Endothelial cell of umbilical vein (primary cell): ENCODE measurements around the gene KLHL18. TPM values are rescaled to one million over a fixed set of nuclear protein-coding genes. Genes with fewer than 3 reads are reported as not detected.

Experiments
- BruUV-seq: library from RNA; stranded (reverse); fragments of 400-500 nt; replicated peaks from 2 replicates; lab custom pipeline; 2021; lab: Mats Ljungman, UMichigan
- CTCF ChIA-PET: fragments of 300-600, 350-600 bp; sonication (Branson Sonifier 250); formaldehyde crosslinking; loops from one replicate; lab custom pipeline; 2021; ENCODE audit warnings: antibody characterized with exemption, inconsistent platforms; lab: Charles Lee
- POLR2A ChIA-PET: fragments of 300-600, 350-600 bp; sonication (Branson Sonifier 250); formaldehyde crosslinking; loops from one replicate; lab custom pipeline; 2021; ENCODE audit warnings: antibody characterized with exemption, inconsistent platforms; lab: Charles Lee
- DNase-seq: peaks from one replicate; pipeline ENCODE4 v3.0.0-alpha.2; 2011; ENCODE audit warnings: low read depth, low spot score
- FAIRE-seq: peaks from 2 replicates; lab custom pipeline; 2011; peaks lifted over from hg19 to GRCh38; lab: Jason Lieb, UNC
- H2AFZ ChIP-seq: 2 replicates; pipeline ENCODE4 v1.6.0; 2012; ENCODE audit warnings: low read depth, low read length, control low read depth, inconsistent platforms
- H3K27ac ChIP-seq: 2 replicates; pipeline ENCODE4 v1.5.1; 2011; ENCODE audit warnings: low read depth, mild to moderate bottlenecking, control low read depth, low read length, moderate library complexity; ENCODE audit not compliant: insufficient read depth
- H3K27me3 ChIP-seq, 2 experiments: 2 replicates each; pipeline versions ENCODE4 v1.6.0 to v1.6.1; 2011; ENCODE audit warnings: low read length in 2 of 2, mixed read lengths in 1 of 2; ENCODE audit not compliant: control insufficient read depth in 2 of 2, insufficient read depth in 2 of 2
- H3K36me3 ChIP-seq, 2 experiments: 2 replicates in 1 of 2; 3 replicates in 1 of 2; pipeline ENCODE4 v1.5.1; 2011; ENCODE audit warnings: low read length in 2 of 2, mild to moderate bottlenecking in 1 of 2, moderate library complexity in 1 of 2; ENCODE audit not compliant: control insufficient read depth in 2 of 2, insufficient read depth in 2 of 2; ENCODE audit errors: extremely low read depth in 1 of 2
- H3K4me1 ChIP-seq: 3 replicates; pipeline ENCODE4 v1.5.1; 2011; ENCODE audit warnings: mild to moderate bottlenecking, low read length; ENCODE audit not compliant: control insufficient read depth, insufficient read depth; ENCODE audit errors: extremely low read depth
- H3K4me2 ChIP-seq: 2 replicates; pipeline ENCODE4 v1.6.1; 2011; ENCODE audit warnings: low read length, control low read depth, mixed read lengths; ENCODE audit not compliant: insufficient read depth
- H3K4me3 ChIP-seq, 3 experiments: fragments of 200-600 bp in 1 of 3; sonication (generic), shearing (Covaris generic) in 1 of 3; replicated peaks in 1 of 3; 2 replicates each; pipeline ENCODE4 v1.5.1; 2011 to 2016; ENCODE audit warnings: control low read depth in 3 of 3, low read length in 3 of 3, mild to moderate bottlenecking in 2 of 3, inconsistent platforms in 1 of 3, low read depth in 1 of 3, moderate library complexity in 1 of 3; ENCODE audit not compliant: insufficient read depth in 1 of 3
- H3K79me2 ChIP-seq: 2 replicates; pipeline ENCODE4 v1.6.0; 2012; ENCODE audit warnings: low read length, inconsistent platforms; ENCODE audit not compliant: control insufficient read depth, insufficient read depth
- H3K9ac ChIP-seq: replicated peaks from 2 replicates; pipeline ENCODE3; 2011; ENCODE audit warnings: low read length, control low read depth; ENCODE audit not compliant: insufficient read depth; ENCODE audit errors: extremely low read depth
- H3K9me1 ChIP-seq: replicated peaks from 3 replicates; pipeline ENCODE4 v1.6.0; 2011; ENCODE audit warnings: mild to moderate bottlenecking, low read length; ENCODE audit not compliant: control insufficient read depth, insufficient read depth; ENCODE audit errors: extremely low read depth
- H3K9me3 ChIP-seq: replicated peaks from 2 replicates; pipeline ENCODE4 v1.5.1; 2012; ENCODE audit warnings: low read length, inconsistent platforms; ENCODE audit not compliant: control insufficient read depth, insufficient read depth
- H4K20me1 ChIP-seq: replicated peaks from 2 replicates; pipeline ENCODE3; 2011; ENCODE audit warnings: mild to moderate bottlenecking, low read length; ENCODE audit not compliant: control insufficient read depth, insufficient read depth; ENCODE audit errors: extremely low read depth
- CTCF ChIP-seq, 2 donors: IDR thresholded peaks; 1 replicate in 1 of 2; 2 replicates in 1 of 2; pipeline ENCODE4 v1.5.1; 2011; ENCODE audit warnings: low read length in 2 of 2, mild to moderate bottlenecking in 2 of 2, moderate library complexity in 2 of 2, control low read depth in 1 of 2, inconsistent platforms in 1 of 2, low read depth in 1 of 2; ENCODE audit not compliant: insufficient read depth in 1 of 2; ENCODE audit errors: extremely low read depth in 1 of 2
- EZH2 ChIP-seq: IDR thresholded peaks from 2 replicates; pipeline ENCODE4 v1.6.1; 2012; ENCODE audit warnings: borderline replicate concordance, low read depth, mild to moderate bottlenecking, moderate library complexity, low read length, inconsistent platforms; ENCODE audit not compliant: severe bottlenecking
- FOS ChIP-seq: IDR thresholded peaks from 2 replicates; pipeline ENCODE4 v1.6.1; 2011; ENCODE audit warnings: mild to moderate bottlenecking, low read length, moderate library complexity, borderline replicate concordance; ENCODE audit not compliant: insufficient read depth
- GATA2 ChIP-seq: IDR thresholded peaks from 2 replicates; pipeline ENCODE4 v1.7.0; 2011; ENCODE audit warnings: low read depth, mild to moderate bottlenecking, moderate library complexity, mixed read lengths, low read length; ENCODE audit not compliant: insufficient read length, insufficient read depth
- JUN ChIP-seq: IDR thresholded peaks from 2 replicates; pipeline ENCODE4 v1.6.1; 2011; ENCODE audit warnings: borderline replicate concordance, low read depth; ENCODE audit not compliant: insufficient read length, insufficient read depth
- MYC ChIP-seq: IDR thresholded peaks from one replicate; pipeline ENCODE4 v1.6.1; 2011; ENCODE audit warnings: mild to moderate bottlenecking, low read depth, low read length
- POLR2A ChIP-seq: IDR thresholded peaks from 2 replicates; pipeline ENCODE4 v1.6.1; 2012; ENCODE audit warnings: low read depth, mild to moderate bottlenecking, control low read depth, low read length
- POLR2AphosphoS5 ChIP-seq: IDR thresholded peaks from 2 replicates; pipeline ENCODE4 v1.6.1; 2012; ENCODE audit warnings: low read depth, mild to moderate bottlenecking, control low read depth, low read length, moderate library complexity; ENCODE audit not compliant: insufficient read depth
- dilution Hi-C: fragments of 300-500 bp; cut with MboI; formaldehyde crosslinking; loops from one replicate; pipeline ENCODE4 v1.15.0; 2019; ENCODE audit warnings: low sequenced_read_pairs; ENCODE audit not compliant: extremely low pct_ligation_motif_present
- intact Hi-C: fragments of 100-400 bp; cut with micrococcal nuclease; formaldehyde crosslinking; loops from one replicate; pipeline ENCODE4 v1.10.0; 2022
- polyA plus RNA-seq, 4 experiments: library from polyadenylated mRNA; depleted of rRNA in 3 of 4; stranded (reverse) in 3 of 4; unstranded in 1 of 4; fragments of >200 nt; gene quantifications; 2 replicates each; pipeline versions ENCODE4 v1.2.1 to v1.2.3, GENCODE V29; 2011 to 2012; ENCODE audit warnings: missing spikeins in 1 of 4
- total RNA-seq: library from RNA; stranded (reverse); gene quantifications from 2 replicates; pipeline ENCODE4 v1.2.3, GENCODE V29; 2021
- TF ChIP-seq, protein P1 (sequence below): IDR thresholded peaks from 2 replicates; pipeline ENCODE4 v1.6.1; 2011; ENCODE audit not compliant: insufficient read depth, insufficient read length

The KLHL18 gene
- total and polyA plus RNA-seq, 2 donors (not counting 3 experiments of a cell fraction or from before 2014, with no cell fraction given) = 43.4 to 58.1 TPM

GRCh38 chr3:47239929-47240328 is 42.8 kb upstream of the KLHL18 start:
- dilution Hi-C loops (no loop called here), intact Hi-C loops (no loop called here)
- ChIA-PET CTCF (interaction anchor here (0.6 kb wide), 1 partner anchor 84 kb away, joined by 3 read pairs; no protein-coding TSS in a partner anchor), POLR2A (no interaction called here)
- TF ChIP-seq POLR2A (no peak), JUN (no peak), CTCF (IDR thresholded peaks at IDR 0.05; ENCODE audit: extremely low read depth in 1 of 2, insufficient read depth in 1 of 2, low read depth in 1 of 2, low read length in 2 of 2) (no peak), EZH2 (no peak), GATA2 (no peak), FOS (no peak), MYC (no peak), POLR2AphosphoS5 (no peak)
- TF ChIP-seq, protein P1, sequence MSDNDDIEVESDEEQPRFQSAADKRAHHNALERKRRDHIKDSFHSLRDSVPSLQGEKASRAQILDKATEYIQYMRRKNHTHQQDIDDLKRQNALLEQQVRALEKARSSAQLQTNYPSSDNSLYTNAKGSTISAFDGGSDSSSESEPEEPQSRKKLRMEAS = no peak
- no peak for DNase-seq
- Histone ChIP-seq H3K9ac (no peak overlapping the region), H3K36me3 (no peaks in the 10 kb centered on the region), H3K4me1 (no peaks in the 10 kb centered on the region), H3K9me1 (no peaks in the 10 kb centered on the region), H4K20me1 (no peaks in the 10 kb centered on the region), H3K79me2 (no peaks in the 10 kb centered on the region), H3K9me3 (no peaks in the 10 kb centered on the region), H3K27me3 (no peaks in the 10 kb centered on the region), H3K27ac (no peak overlapping the region), H3K4me2 (no peak overlapping the region), H2AFZ (no peak overlapping the region), H3K4me3 (no peak overlapping the region)
- BruUV-seq = no TSS peak
- FAIRE-seq = no peak
